Body of pancreas (tissue), 4 donors: ENCODE data around the gene ACADL. TPM values are rescaled to one million over a fixed set of nuclear protein-coding genes. Genes with fewer than 3 reads are reported as not detected.

ENCODE experiments used
- ATAC-seq: fragments of 150-250 bp; one replicate; pipeline ENCODE4 v1.9.1; 2016
- DNase-seq, 4 donors: peaks; one replicate each; pipeline ENCODE4 v3.0.0-alpha.2; 2019
- H3K27ac ChIP-seq, 4 donors: fragments of 200-600 bp; sonication (generic); 1 replicate in 3 of 4; 2 replicates in 1 of 4; pipeline versions ENCODE4 v1.5.1 to v1.6.1; 2016 to 2019; ENCODE audit warnings: mild to moderate bottlenecking in 1 of 4, mixed read lengths in 1 of 4, moderate library complexity in 1 of 4
- H3K27me3 ChIP-seq, 2 donors: fragments of 200-600 bp; sonication (generic); one replicate each; pipeline ENCODE4 v1.6.0; 2016; ENCODE audit warnings: mild to moderate bottlenecking in 1 of 2
- H3K36me3 ChIP-seq, 2 donors: fragments of 200-600 bp; sonication (generic); replicated peaks in 1 of 2; 2 replicates each; pipeline ENCODE4 v1.5.1; 2016; ENCODE audit warnings: low read depth in 2 of 2; ENCODE audit not compliant: insufficient read depth in 1 of 2
- H3K4me1 ChIP-seq: fragments of 200-600 bp; sonication (generic); one replicate; pipeline ENCODE4 v1.6.0; 2016
- H3K4me3 ChIP-seq, 2 donors: fragments of 200-600 bp; sonication (generic); 1 replicate in 1 of 2; 2 replicates in 1 of 2; pipeline ENCODE4 v1.5.1; 2016 to 2019
- H3K9me3 ChIP-seq, 3 donors: fragments of 200-600 bp; sonication (generic); 1 replicate in 2 of 3; 2 replicates in 1 of 3; pipeline ENCODE4 v1.5.1; 2016
- CTCF ChIP-seq, 7 experiments: fragments of 450-650 bp in 4 of 7; fragments of 200-600 bp in 3 of 7; sonication (generic) in 3 of 7; IDR thresholded peaks; one replicate each; pipeline ENCODE4 v1.5.1; 2016 to 2019; ENCODE audit warnings: antibody characterized with exemption in 7 of 7
- POLR2A ChIP-seq, 3 donors: fragments of 450-650 bp; IDR thresholded peaks; one replicate each; pipeline ENCODE4 v1.6.1; 2016; ENCODE audit warnings: antibody characterized with exemption in 3 of 3, mild to moderate bottlenecking in 2 of 3
- WGBS, 2 donors: methylation state at CpG; one replicate each; pipeline ENCODE4 v1.1.5; 2017; 5-methylcytosine and 5-hydroxymethylcytosine counted together
- intact Hi-C: fragments of 100-400 bp; cut with DNase I; formaldehyde crosslinking; loops from one replicate; pipeline ENCODE4 v1.15.1; 2023
- total RNA-seq, 2 donors: library from RNA; depleted of rRNA; stranded (reverse); fragments of >200 nt; gene quantifications; one replicate each; pipeline ENCODE4 v1.1.0, GENCODE V29; 2016

The ACADL gene
- total RNA-seq, 2 donors from 2014 or later, result 26.4 to 56.6 TPM

- peak; percentile 15 for ATAC-seq
- intact Hi-C loops, result no loop called here
- Histone ChIP-seq H3K4me1 (peaks cover 81% of the 10 kb centered on the region), H3K36me3 (no peaks in the 10 kb centered on the region), H3K4me3 (no peak overlapping the region), H3K9me3 (no peaks in the 10 kb centered on the region), H3K27me3 (no peaks in the 10 kb centered on the region), H3K27ac (peak overlapping the region in 3 of 4 donors; percentile 72 to 76 (median 74))
- DNase-seq, result peak; percentile 36 to 45 (median 38)
- TF ChIP-seq POLR2A (IDR thresholded peaks at IDR 0.05), result no peak
- no peak for TF ChIP-seq CTCF (IDR thresholded peaks at IDR 0.05)
- WGBS, 2 donors, result 82 to 96% methylated on average over 2 of the region's 2 CpGs
Measured at GRCh38 chr2:210230518-210230917, 5.3 kb upstream of the ACADL start.

DNA sequence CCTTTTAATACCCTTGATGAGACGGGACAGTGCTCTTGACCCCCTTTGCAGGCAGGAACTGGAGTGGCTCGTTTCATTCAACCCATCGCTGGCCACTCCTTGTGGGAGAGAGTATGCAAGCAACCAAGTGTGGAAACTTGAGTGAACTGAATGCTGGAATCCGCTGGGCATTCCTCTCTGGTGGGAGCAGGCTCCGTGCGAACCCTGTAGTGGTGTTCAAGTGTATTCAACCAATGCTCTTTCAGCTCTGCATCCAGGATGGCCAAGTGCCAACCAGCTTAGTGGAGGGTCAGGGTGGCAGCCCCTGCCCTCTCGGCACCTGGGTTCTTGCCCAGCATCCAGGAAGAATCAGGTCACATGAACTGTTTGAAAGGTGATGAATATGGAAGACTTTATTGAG, 3.3 kb upstream of the ACADL start:
- DNase-seq (no peak), ATAC-seq (no peak)
- no peaks in the 10 kb centered on the region for H3K9me3 ChIP-seq
- no peak overlapping the region for H3K4me3 ChIP-seq
- no peaks in the 10 kb centered on the region for H3K27me3 ChIP-seq
- TF ChIP-seq CTCF (IDR thresholded peaks at IDR 0.05) (no peak), POLR2A (IDR thresholded peaks at IDR 0.05) (no peak)
- 93 to 96% methylated on average over 7 of the region's 7 CpGs for WGBS, 2 donors
- H3K27ac ChIP-seq, result no peak overlapping the region
- H3K4me1 ChIP-seq, result peaks cover 63% of the 10 kb centered on the region
- intact Hi-C loops, result no loop called here
- no peaks in the 10 kb centered on the region for H3K36me3 ChIP-seq

DNA sequence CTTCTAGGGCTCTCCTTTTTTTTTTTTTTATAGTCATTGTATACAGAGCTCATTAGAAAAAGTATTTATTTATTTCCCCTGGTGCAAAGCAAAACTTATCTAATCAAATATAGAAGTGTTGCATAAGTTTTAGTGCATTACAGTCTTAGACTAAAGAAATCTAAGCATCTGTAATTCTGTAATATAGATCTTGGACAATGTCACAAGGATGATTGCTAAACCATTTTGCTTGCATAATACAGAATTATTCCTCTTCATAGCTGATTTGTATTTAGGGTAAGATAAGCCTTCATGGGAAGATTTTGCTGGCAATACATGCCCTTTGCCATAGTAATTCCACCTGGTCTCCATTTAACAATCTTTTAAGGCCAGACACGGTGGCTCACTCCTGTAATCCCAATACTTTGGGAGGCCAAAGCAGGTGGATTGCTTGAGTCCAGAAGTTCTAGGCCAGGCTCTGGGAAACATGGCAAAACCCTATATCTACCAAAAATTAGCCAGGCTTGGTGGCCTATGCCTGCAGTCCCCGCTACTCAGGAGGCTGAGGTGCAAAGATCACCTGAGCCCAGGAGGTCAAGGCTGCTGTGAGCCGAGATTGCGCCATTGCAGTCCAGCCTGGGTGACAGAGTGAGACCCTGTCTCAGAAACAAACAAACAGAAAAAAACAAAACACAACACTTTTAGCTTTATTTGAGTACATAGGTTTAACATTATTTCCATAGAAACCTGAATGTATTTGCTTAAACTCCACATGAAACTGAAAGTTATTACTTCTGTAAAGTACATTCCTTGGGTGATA, 2.2 kb upstream of the ACADL start:
- Histone ChIP-seq H3K27me3 (no peaks in the 10 kb centered on the region), H3K27ac (peak overlapping the region in 3 of 4 donors; percentile 5 to 96 (median 6)), H3K4me3 (no peak overlapping the region), H3K4me1 (peaks cover 58% of the 10 kb centered on the region), H3K9me3 (no peaks in the 10 kb centered on the region), H3K36me3 (no peaks in the 10 kb centered on the region)
- WGBS, 2 donors, result 60 to 66% methylated on average over 4 of the region's 4 CpGs
- DNase-seq (no peak), ATAC-seq (no peak)
- TF ChIP-seq POLR2A (IDR thresholded peaks at IDR 0.05) (no peak), CTCF (IDR thresholded peaks at IDR 0.05) (no peak)
- intact Hi-C loops, result no loop called here

DNA sequence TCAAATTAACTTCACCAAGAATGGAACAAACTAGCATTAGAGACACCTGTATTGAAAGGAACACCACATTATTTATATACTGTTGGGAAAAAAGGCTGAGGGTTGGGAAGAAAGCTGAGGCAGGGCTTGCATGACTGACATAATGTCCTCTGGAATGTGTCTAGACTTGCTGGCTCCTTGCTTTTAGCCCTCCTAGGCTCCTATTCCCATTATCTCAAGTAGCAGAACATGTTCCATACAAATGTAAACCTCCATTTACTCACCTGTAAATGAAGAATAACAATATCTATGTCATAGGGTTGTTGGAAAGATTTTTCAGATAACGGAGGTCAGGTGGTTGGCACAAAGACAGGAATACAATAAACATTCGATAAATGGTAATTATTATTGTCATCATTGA, 976 bp upstream of the ACADL start:
- H3K27me3 ChIP-seq, result no peaks in the 10 kb centered on the region
- H3K9me3 ChIP-seq, result no peaks in the 10 kb centered on the region
- TF ChIP-seq POLR2A (IDR thresholded peaks at IDR 0.05) (peak in 2 of 3 donors; percentile 9 to 40), CTCF (IDR thresholded peaks at IDR 0.05) (no peak)
- ATAC-seq, result peak; percentile 14
- WGBS, 2 donors, result 18 to 30% methylated on average over 2 of the region's 2 CpGs
- peak overlapping the region; percentile 93 to 97 (median 96) for H3K27ac ChIP-seq
- intact Hi-C loops, result no loop called here
- H3K4me3 ChIP-seq, result no peak overlapping the region
- peak in 2 of 4 donors; percentile 22 to 34 for DNase-seq
- H3K4me1 ChIP-seq, result peaks cover 58% of the 10 kb centered on the region
- H3K36me3 ChIP-seq, result no peaks in the 10 kb centered on the region

GRCh38 chr2:210224591-210224940, 681 bp downstream of the ACADL start:
- Histone ChIP-seq H3K4me1 (peaks cover 44% of the 10 kb centered on the region), H3K27ac (peak overlapping the region; percentile 93 to 97 (median 96)), H3K27me3 (no peaks in the 10 kb centered on the region), H3K4me3 (peak overlapping the region; percentile 44 to 62), H3K9me3 (no peaks in the 10 kb centered on the region), H3K36me3 (no peaks in the 10 kb centered on the region)
- 0 to 8% methylated on average over 17 to 24 of the region's 24 CpGs for WGBS, 2 donors
- intact Hi-C loops, result no loop called here
- peak; percentile 57 for ATAC-seq
- DNase-seq, result peak; percentile 43 to 63 (median 54)
- TF ChIP-seq CTCF (IDR thresholded peaks at IDR 0.05) (no peak), POLR2A (IDR thresholded peaks at IDR 0.05) (no peak)
